CD14-positive monocyte (primary cell): Measurements from ENCODE around the gene ANKRD62. TPM values are rescaled to one million over a fixed set of nuclear protein-coding genes. Genes with fewer than 3 reads are reported as not detected.

Experiments
- DNase-seq, 3 donors: peaks; one replicate each; pipeline ENCODE4 v3.0.0-alpha.2; 2011 to 2022
- H2AFZ ChIP-seq: 2 replicates; pipeline ENCODE4 v1.6.0; 2012; ENCODE audit warnings: mild to moderate bottlenecking, low read depth, low read length, inconsistent platforms; ENCODE audit not compliant: insufficient read depth, poor library complexity, severe bottlenecking
- H3K27ac ChIP-seq, 2 donors: 1 replicate in 1 of 2; 2 replicates in 1 of 2; pipeline ENCODE4 v1.5.1; 2012 to 2013; ENCODE audit warnings: low read length in 2 of 2, control low read depth in 1 of 2, inconsistent platforms in 1 of 2, low read depth in 1 of 2, mild to moderate bottlenecking in 1 of 2
- H3K27me3 ChIP-seq, 2 donors: one replicate each; pipeline versions ENCODE4 v1.6.0 to v1.6.1; 2011 to 2013; ENCODE audit warnings: low read length in 2 of 2; ENCODE audit not compliant: control insufficient read depth in 2 of 2, insufficient read depth in 2 of 2
- H3K36me3 ChIP-seq, 2 donors: replicated peaks in 1 of 2; 1 replicate in 1 of 2; 2 replicates in 1 of 2; pipeline versions ENCODE4 v1.5.1 to v1.6.1; 2012 to 2013; ENCODE audit warnings: low read length in 2 of 2, control low read depth in 1 of 2, inconsistent platforms in 1 of 2, mild to moderate bottlenecking in 1 of 2; ENCODE audit not compliant: insufficient read depth in 2 of 2, control insufficient read depth in 1 of 2
- H3K4me1 ChIP-seq, 2 donors: 1 replicate in 1 of 2; 2 replicates in 1 of 2; pipeline versions ENCODE4 v1.5.1 to v1.6.1; 2012 to 2013; ENCODE audit warnings: low read length in 2 of 2, control low read depth in 1 of 2, inconsistent platforms in 1 of 2, mild to moderate bottlenecking in 1 of 2, moderate library complexity in 1 of 2; ENCODE audit not compliant: insufficient read depth in 2 of 2, control insufficient read depth in 1 of 2
- H3K4me2 ChIP-seq: replicated peaks from 2 replicates; pipeline ENCODE3; 2012; ENCODE audit warnings: low read length, moderate library complexity, mild to moderate bottlenecking; ENCODE audit not compliant: poor library complexity, severe bottlenecking; ENCODE audit errors: extremely low read depth
- H3K4me3 ChIP-seq, 3 experiments: fragments of 200-600 bp in 1 of 3; sonication (generic) in 1 of 3; replicated peaks in 1 of 3; 1 replicate in 2 of 3; 2 replicates in 1 of 3; pipeline ENCODE4 v1.5.1; 2011 to 2013; ENCODE audit warnings: low read length in 3 of 3, mild to moderate bottlenecking in 3 of 3, control low read depth in 2 of 3, low read depth in 2 of 3, inconsistent platforms in 1 of 3, moderate library complexity in 1 of 3
- H3K79me2 ChIP-seq: 2 replicates; pipeline ENCODE4 v1.6.0; 2012; ENCODE audit warnings: mild to moderate bottlenecking, control low read depth, inconsistent platforms, low read length, moderate library complexity; ENCODE audit not compliant: insufficient read depth
- H3K9ac ChIP-seq: 2 replicates; pipeline ENCODE4 v1.6.0; 2017; ENCODE audit warnings: low read length, mild to moderate bottlenecking; ENCODE audit not compliant: insufficient read depth, poor library complexity, severe bottlenecking
- H3K9me3 ChIP-seq, 2 donors: replicated peaks in 1 of 2; 1 replicate in 1 of 2; 2 replicates in 1 of 2; pipeline versions ENCODE4 v1.5.1 to v1.6.1; 2012 to 2013; ENCODE audit warnings: low read length in 2 of 2, control low read depth in 1 of 2; ENCODE audit not compliant: control insufficient read depth in 1 of 2, insufficient read depth in 1 of 2
- H4K20me1 ChIP-seq: 2 replicates; pipeline ENCODE4 v1.6.0; 2012; ENCODE audit warnings: mild to moderate bottlenecking, low read length, control low read depth, moderate library complexity; ENCODE audit not compliant: insufficient read depth
- H3K27ac Mint-ChIP-seq, 7 donors: one replicate each; pipeline ENCODE4 v1.8.0; 2020; ENCODE audit warnings: mild to moderate bottlenecking in 7 of 7, mixed read lengths in 7 of 7, moderate library complexity in 6 of 7, inconsistent platforms in 2 of 7
- H3K27me3 Mint-ChIP-seq, 3 donors: one replicate each; pipeline ENCODE4 v1.8.0; 2021 to 2022; ENCODE audit warnings: low read depth in 3 of 3, mild to moderate bottlenecking in 3 of 3, mixed read lengths in 3 of 3, moderate library complexity in 3 of 3, inconsistent platforms in 1 of 3
- H3K36me3 Mint-ChIP-seq, 2 donors: one replicate each; pipeline ENCODE4 v1.8.0; 2020; ENCODE audit warnings: mixed read lengths in 2 of 2, inconsistent platforms in 1 of 2, mild to moderate bottlenecking in 1 of 2
- H3K4me1 Mint-ChIP-seq: one replicate; pipeline ENCODE4 v1.8.0; 2020; ENCODE audit warnings: mild to moderate bottlenecking, mixed read lengths
- H3K4me3 Mint-ChIP-seq, 2 donors: one replicate each; pipeline ENCODE4 v1.8.0; 2020; ENCODE audit warnings: mild to moderate bottlenecking in 2 of 2, mixed read lengths in 2 of 2, moderate library complexity in 1 of 2
- H3K9me3 Mint-ChIP-seq, 7 donors: one replicate each; pipeline ENCODE4 v1.8.0; 2020 to 2022; ENCODE audit warnings: mixed read lengths in 7 of 7, mild to moderate bottlenecking in 6 of 7, moderate library complexity in 6 of 7, inconsistent platforms in 2 of 7
- CTCF ChIP-seq: fragments of 200-600 bp; IDR thresholded peaks from one replicate; pipeline ENCODE4 v1.8.0; 2022; ENCODE audit warnings: antibody characterized with exemption, mild to moderate bottlenecking
- WGBS: methylation state at CpG from one replicate; pipeline ENCODE4 v1.1.5; 2013; ENCODE audit warnings: missing lambda C conversion rate; ENCODE audit not compliant: insufficient coverage; 5-methylcytosine and 5-hydroxymethylcytosine counted together
- intact Hi-C, 2 donors: fragments of 100-400 bp; cut with micrococcal nuclease; formaldehyde crosslinking; loops; one replicate each; pipeline versions ENCODE4 v1.15.0 to v1.15.1; 2023
- polyA plus RNA-seq, 3 donors: library from polyadenylated mRNA; depleted of rRNA in 1 of 3; unstranded in 2 of 3; stranded (reverse) in 1 of 3; fragments of 300-500 nt in 2 of 3; fragments of >200 nt in 1 of 3; fragmentation: Illumina TruSeq in 2 of 3; gene quantifications; 1 replicate in 2 of 3; 2 replicates in 1 of 3; pipeline ENCODE4 v1.2.3, GENCODE V29; 2012 to 2021

ANKRD62 gene
- polyA plus RNA-seq, 3 donors, result not detected

GRCh38 chr18:12101266-12101665 is 7.6 kb downstream of the ANKRD62 start:
- Histone ChIP-seq H3K27me3 (peaks cover 0 to under 1% of the 10 kb centered on the region in 2 donors), H2AFZ (no peak overlapping the region), H4K20me1 (no peaks in the 10 kb centered on the region), H3K36me3 (no peaks in the 10 kb centered on the region), H3K79me2 (no peaks in the 10 kb centered on the region), H3K4me2 (no peak overlapping the region), H3K9me3 (no peaks in the 10 kb centered on the region), H3K9ac (no peak overlapping the region), H3K4me1 (no peaks in the 10 kb centered on the region), H3K4me3 (no peak overlapping the region), H3K27ac (no peak overlapping the region)
- no peak for DNase-seq
- Mint-ChIP-seq H3K36me3 (no peaks in the 10 kb centered on the region), H3K9me3 (no peaks in the 10 kb centered on the region), H3K4me3 (no peak overlapping the region), H3K27ac (no peak overlapping the region), H3K4me1 (no peaks in the 10 kb centered on the region), H3K27me3 (peaks cover 3 to 13% (median 4%) of the 10 kb centered on the region in 3 donors)
- no peak for TF ChIP-seq CTCF
- intact Hi-C loops, result no loop called here
- no CpG with 5 or more reads among the region's 1 CpG for WGBS

GRCh38 chr18:12102136-12102842 is 8.6 kb downstream of the ANKRD62 start:
- Mint-ChIP-seq H3K27ac (no peak overlapping the region), H3K27me3 (peaks cover 3 to 12% (median 4%) of the 10 kb centered on the region in 3 donors), H3K4me1 (no peaks in the 10 kb centered on the region), H3K4me3 (no peak overlapping the region), H3K36me3 (no peaks in the 10 kb centered on the region), H3K9me3 (no peaks in the 10 kb centered on the region)
- H3K36me3 ChIP-seq, result no peaks in the 10 kb centered on the region
- intact Hi-C loops, result no loop called here
- H3K79me2 ChIP-seq, result no peaks in the 10 kb centered on the region
- H3K27me3 ChIP-seq, result no peaks in the 10 kb centered on the region
- TF ChIP-seq CTCF, result no peak
- no peak for DNase-seq
- WGBS, result 100% methylated on average over 2 of the region's 13 CpGs
- H3K9me3 ChIP-seq, result no peaks in the 10 kb centered on the region
- no peaks in the 10 kb centered on the region for H3K4me1 ChIP-seq
- H3K4me3 ChIP-seq, result no peak overlapping the region
- H4K20me1 ChIP-seq, result no peaks in the 10 kb centered on the region
- no peak overlapping the region for H3K9ac ChIP-seq
- no peak overlapping the region for H2AFZ ChIP-seq
- no peak overlapping the region for H3K27ac ChIP-seq
- H3K4me2 ChIP-seq, result no peak overlapping the region
